GM19238 (cell line): ENCODE measurements around the gene CALCA.
"Not testable (repeated sequence)": the region's sequence is repeated elsewhere in the genome, so short reads cannot be mapped to it uniquely, and the experiment has no call there.

Source experiments
- DNase-seq: peaks from one replicate; pipeline ENCODE4 v3.0.0; 2011; ENCODE audit warnings: low spot score; ENCODE audit not compliant: insufficient read length

The CALCA gene, protein sequence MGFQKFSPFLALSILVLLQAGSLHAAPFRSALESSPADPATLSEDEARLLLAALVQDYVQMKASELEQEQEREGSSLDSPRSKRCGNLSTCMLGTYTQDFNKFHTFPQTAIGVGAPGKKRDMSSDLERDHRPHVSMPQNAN

GRCh38 chr11:14971865-14972580 lies at the start of gene CALCA:
Gene CALCA, minus strand, starts transcription at chr11:14972351. Its CDS starts 1,159 bp downstream, at chr11:14971192.
- DNase-seq, result no peak

DNA sequence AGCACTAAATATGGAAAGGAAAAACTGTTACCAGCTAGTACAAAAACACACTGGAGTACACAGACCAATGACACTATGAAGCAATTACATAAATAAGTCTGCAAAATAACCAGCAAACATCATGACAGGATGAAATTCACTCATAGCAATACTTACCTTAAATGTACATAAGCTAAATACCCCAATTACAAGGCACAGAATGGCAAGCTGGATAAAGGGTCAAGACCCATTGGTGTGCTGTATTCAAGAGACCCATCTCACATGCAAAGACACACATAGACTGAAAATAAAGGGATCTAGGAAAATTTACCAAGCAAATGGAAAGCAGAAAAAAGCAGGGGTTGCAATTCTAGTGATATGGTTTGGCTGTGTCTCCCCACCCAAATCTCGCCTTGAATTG lies 44.0 kb upstream of the CALCA start:
- DNase-seq, result no peak

GRCh38 chr11:15011776-15012345 lies 39.7 kb upstream of the CALCA start:
- no peak for DNase-seq

GRCh38 chr11:15010865-15011264 lies 38.7 kb upstream of the CALCA start:
- DNase-seq, result no peak

- peak; percentile 3 for DNase-seq
These were observed 34.1 kb upstream of the CALCA start for GRCh38 chr11:15006139-15006759.

GRCh38 chr11:14988133-14988532 lies 16.0 kb upstream of the CALCA start:
- DNase-seq, result not testable (repeated sequence)

- DNase-seq, result no peak
These were observed 9.4 kb upstream of the CALCA start for GRCh38 chr11:14981507-14981906.

DNA sequence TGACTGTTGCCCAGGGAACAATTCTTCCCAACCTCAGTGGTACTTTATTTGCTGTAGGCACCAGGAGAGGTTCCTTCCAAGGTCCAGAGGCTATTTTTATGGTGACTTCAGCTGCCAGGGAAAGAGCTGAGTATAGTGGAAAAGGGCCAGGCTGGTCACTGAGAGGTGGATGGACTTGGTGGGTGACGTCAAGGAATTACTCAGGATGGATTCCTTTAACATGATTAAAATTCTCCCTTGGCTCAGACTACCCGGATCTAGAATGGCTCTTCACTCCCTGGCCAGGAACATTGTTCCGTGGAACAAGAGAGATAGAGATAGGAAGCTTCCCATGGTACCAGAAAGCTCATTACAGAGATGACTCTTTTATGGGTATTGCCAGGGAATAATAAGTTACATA lies 8.7 kb upstream of the CALCA start:
- DNase-seq, result no peak

DNA sequence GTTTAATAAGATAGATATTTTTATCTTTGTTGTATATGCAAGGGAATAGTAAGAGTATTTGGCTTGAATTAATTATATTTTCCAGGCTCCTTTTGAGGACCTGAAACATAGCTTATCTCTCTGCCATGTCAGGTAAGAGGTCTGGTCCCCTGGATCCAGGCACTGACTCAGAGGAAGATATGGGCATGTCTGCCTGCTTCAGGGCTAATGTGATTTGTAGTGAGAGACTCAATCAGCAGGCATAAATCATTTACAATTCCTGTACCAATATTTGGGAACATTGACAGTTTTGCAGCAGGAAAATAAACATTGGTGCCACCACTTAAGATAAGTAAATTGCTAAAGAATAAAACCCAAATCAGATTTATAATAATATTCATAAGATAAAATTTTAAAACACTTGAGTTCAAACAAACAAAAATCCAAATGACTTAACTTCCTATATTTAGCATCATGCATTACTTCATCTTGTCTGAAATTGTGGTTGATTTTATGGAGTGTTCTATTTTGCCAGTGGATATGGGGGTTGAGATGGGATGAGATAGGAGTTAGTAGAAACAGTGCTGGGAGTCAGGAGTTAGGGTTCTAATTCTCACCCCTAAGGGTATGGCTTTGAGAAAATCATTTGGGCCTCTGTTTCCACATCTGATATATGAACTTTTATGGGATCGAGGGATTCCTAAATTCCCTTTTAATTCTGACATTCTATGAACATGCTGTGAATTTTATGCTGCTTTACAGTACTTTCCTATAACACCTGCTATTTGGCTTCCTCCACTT lies 5.1 kb upstream of the CALCA start:
- DNase-seq, result no peak

- no peak for DNase-seq
These were observed 3.1 kb upstream of the CALCA start for GRCh38 chr11:14975252-14975587.

DNA sequence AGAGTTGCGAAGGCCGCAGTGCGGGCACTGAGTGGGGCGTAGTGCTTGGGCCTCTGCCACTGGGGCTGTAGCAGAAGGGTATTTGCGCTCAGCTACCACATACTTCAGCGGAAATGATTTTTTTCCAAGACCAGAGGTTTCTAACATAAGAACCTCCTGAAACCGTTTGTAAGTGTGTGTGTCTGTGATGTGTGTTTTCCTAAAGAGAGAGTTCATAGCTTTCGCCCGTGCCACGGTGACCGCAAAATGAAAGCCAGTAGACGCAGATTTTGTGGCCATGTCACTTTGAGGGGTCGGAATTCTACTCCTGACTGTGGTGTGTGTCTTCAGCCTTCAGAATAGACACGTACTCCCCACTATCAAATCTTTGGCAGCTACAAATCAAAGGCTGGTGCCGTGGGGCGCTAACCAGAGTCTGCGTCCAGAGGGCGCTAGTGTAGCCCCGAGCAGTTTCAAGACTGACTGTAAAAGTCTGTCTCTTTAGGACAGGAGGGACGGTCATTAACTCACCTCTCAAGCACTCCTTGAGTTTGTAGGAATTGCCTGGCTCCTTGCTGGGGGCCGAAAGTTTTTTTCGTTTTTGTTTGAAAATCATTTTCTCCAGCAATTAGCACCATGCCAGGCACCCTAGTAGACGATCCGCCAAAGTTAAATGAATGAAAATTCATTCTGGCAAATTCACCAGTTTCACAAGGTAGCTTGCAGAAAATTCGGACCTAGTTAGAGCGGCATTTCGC lies 2.5 kb upstream of the CALCA start:
- no peak for DNase-seq

DNA sequence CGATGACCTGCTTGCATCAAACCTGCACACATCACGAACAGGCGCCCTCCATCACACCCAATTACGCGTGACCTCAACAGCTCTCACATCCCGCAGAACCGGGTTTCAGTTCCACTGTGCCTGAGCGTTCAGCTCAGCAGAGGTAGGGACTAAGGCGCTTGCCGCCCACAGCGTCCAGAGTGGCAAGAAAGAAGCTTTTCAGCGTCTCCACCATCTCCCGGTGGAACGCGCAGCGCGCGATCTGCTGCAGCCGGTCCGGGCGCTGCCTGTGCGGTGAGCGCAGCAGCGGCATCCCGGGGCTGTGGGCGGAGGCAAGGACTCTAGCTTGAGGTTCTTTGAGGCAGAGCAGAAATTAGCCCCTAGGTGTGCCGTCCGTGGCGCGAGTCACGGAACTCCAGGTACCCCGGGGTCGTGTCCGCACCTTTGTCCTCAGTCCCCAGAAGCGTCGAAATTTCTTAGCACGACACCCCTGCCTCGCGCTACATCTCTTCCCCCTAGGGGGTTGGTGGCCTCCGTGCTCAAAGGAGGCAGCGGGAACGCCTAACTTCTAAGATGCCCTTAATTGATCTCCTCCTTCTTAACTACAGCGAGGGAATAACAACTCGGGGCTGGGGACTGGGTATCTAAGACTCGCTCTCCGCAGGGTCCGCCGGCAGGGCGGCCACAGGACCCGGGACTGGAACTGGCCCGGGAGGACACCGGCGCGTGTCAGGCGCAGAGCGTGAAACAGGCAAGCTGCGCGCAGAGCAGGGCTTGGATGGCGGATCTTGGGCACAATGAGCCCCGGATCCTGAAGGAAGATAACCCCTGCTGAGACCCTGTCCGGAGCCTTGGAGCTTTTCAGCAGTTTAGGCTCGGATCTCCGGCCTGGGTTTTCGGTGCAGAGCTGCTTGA lies 1.7 kb upstream of the CALCA start:
- peak; percentile 10 for DNase-seq

- DNase-seq, result no peak
These were observed 687 bp upstream of the CALCA start for GRCh38 chr11:14972581-14973495.

- DNase-seq, result no peak
These were observed 2.2 kb downstream of the CALCA start for GRCh38 chr11:14969901-14970323.

GRCh38 chr11:14967581-14968243 lies 4.4 kb downstream of the CALCA start:
- DNase-seq, result no peak

DNA sequence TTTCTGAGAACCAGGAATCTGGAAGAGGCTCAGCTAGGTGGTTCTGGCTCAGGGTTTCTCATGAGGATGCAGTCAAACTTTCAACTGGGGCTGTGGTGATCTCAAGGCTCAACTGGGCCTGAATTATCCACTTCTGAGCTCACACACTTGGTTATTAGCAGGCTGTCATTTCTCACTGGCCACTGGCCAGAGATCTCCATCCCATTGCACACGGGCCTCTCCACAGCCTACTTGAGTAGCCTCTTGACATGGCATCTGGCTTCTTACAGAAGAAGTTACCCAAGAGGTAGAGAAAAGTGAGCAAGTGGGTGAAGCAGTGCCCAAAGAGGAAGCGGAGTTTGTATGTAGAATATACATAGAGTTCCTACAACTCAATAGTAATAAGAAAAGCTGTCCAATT lies 16.0 kb downstream of the CALCA start:
- no peak for DNase-seq

DNA sequence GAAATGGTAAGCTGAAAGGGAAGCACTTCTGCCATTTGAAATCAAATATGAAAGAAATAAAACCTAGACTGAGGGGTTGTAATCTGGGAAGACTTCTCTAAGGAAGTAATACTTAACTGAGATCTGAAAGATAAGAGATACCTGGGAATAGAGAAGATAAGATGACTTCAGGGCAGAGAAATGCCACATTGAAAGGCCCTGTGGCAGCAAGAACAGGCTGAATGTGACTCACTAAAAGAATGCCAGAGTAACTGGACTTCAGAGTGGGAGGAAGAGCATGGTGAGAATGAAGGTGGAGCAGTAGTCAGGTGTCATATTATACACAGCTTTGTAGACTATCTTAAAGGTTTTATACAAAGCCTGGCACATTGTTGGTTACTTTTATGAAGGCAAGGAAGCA lies 17.6 kb downstream of the CALCA start:
- no peak for DNase-seq

GRCh38 chr11:14953904-14954303 lies 18.2 kb downstream of the CALCA start:
- DNase-seq, result no peak
